T-helper 22 cell (primary cell): Measurements from ENCODE around the gene SNX9.
"Not testable (repeated sequence)": the region's sequence is repeated elsewhere in the genome, so short reads cannot be mapped to it uniquely, and the experiment has no call there.

Experiments
- DNase-seq: peaks from one replicate; pipeline ENCODE4 v3.0.0-alpha.2; 2020; ENCODE audit warnings: low read depth

Gene SNX9

GRCh38 chr6:157823001-157823527, at the start of gene SNX9:
TSS of gene SNX9 (plus strand) at chr6:157823246. CDS start at chr6:157823435, 189 bp downstream.
- peak; percentile 36 for DNase-seq

GRCh38 chr6:157773248-157773773, 49.7 kb upstream of the SNX9 start:
- no peak for DNase-seq

- no peak for DNase-seq
Measured at GRCh38 chr6:157774153-157775135, 48.6 kb upstream of the SNX9 start.

- DNase-seq = no peak
Measured at GRCh38 chr6:157775376-157775775, 47.7 kb upstream of the SNX9 start.

GRCh38 chr6:157777344-157777743, 45.7 kb upstream of the SNX9 start:
- no peak for DNase-seq

- no peak for DNase-seq
Measured at GRCh38 chr6:157778719-157779118, 44.3 kb upstream of the SNX9 start.

- DNase-seq = no peak
Measured at GRCh38 chr6:157779705-157780604, 43.1 kb upstream of the SNX9 start.

GRCh38 chr6:157785636-157786035, 37.4 kb upstream of the SNX9 start:
- DNase-seq = no peak

GRCh38 chr6:157786221-157786620, 36.8 kb upstream of the SNX9 start:
- no peak for DNase-seq

- DNase-seq = no peak
Measured at GRCh38 chr6:157787080-157787479, 36.0 kb upstream of the SNX9 start.

GRCh38 chr6:157788180-157788579, 34.9 kb upstream of the SNX9 start:
- DNase-seq = no peak

- no peak for DNase-seq
Measured at GRCh38 chr6:157789297-157789696, 33.7 kb upstream of the SNX9 start.

GRCh38 chr6:157789861-157790260, 33.2 kb upstream of the SNX9 start:
- DNase-seq = no peak

GRCh38 chr6:157790548-157791160, 32.4 kb upstream of the SNX9 start:
- no peak for DNase-seq

- no peak for DNase-seq
Measured at GRCh38 chr6:157791450-157791849, 31.6 kb upstream of the SNX9 start.

- DNase-seq = no peak
Measured at GRCh38 chr6:157792671-157793070, 30.4 kb upstream of the SNX9 start.

GRCh38 chr6:157794012-157794411, 29.0 kb upstream of the SNX9 start:
- DNase-seq = not testable (repeated sequence)

- no peak for DNase-seq
Measured at GRCh38 chr6:157795841-157796240, 27.2 kb upstream of the SNX9 start.

- DNase-seq = no peak
Measured at GRCh38 chr6:157798851-157799250, 24.2 kb upstream of the SNX9 start.

GRCh38 chr6:157799561-157799960, 23.5 kb upstream of the SNX9 start:
- not testable (repeated sequence) for DNase-seq

GRCh38 chr6:157800420-157801237, 22.4 kb upstream of the SNX9 start:
- no peak for DNase-seq
